Activated CD4-positive, alpha-beta T cell treated with anti-CD3 and anti-CD28 coated beads, Interleukin-10, Interleukin-2, amounts not matched to agents 100 ng/mL and 50 ng/mL, durations not matched to agents 16 hours and 8 hours (primary cell): ENCODE results near the gene SSTR1.
"Not testable (repeated sequence)": the region's sequence is repeated elsewhere in the genome, so short reads cannot be mapped to it uniquely, and the experiment has no call there.

Source experiments
- DNase-seq: peaks from one replicate; pipeline ENCODE4 v3.0.0-alpha.2; 2020

SSTR1 gene

GRCh38 chr14:38207736-38208617 is at the start of gene SSTR1:
TSS of gene SSTR1 (plus strand) at chr14:38207904. CDS start at chr14:38209390, 1,486 bp downstream.
- no peak for DNase-seq

- DNase-seq: no peak
Observed at GRCh38 chr14:38158468-38158867, 49.2 kb upstream of the SSTR1 start.

GRCh38 chr14:38168416-38168815 is 39.3 kb upstream of the SSTR1 start:
- no peak for DNase-seq

- no peak for DNase-seq
Observed at GRCh38 chr14:38171197-38171596, 36.5 kb upstream of the SSTR1 start.

GRCh38 chr14:38174711-38175110 is 33.0 kb upstream of the SSTR1 start:
- no peak for DNase-seq

- peak; percentile 34 for DNase-seq
Observed at GRCh38 chr14:38175658-38176057, 32.0 kb upstream of the SSTR1 start.

GRCh38 chr14:38176379-38176778 is 31.3 kb upstream of the SSTR1 start:
- no peak for DNase-seq

GRCh38 chr14:38184132-38184531 is 23.6 kb upstream of the SSTR1 start:
- DNase-seq: no peak

GRCh38 chr14:38185671-38186070 is 22.0 kb upstream of the SSTR1 start:
- DNase-seq: no peak

- no peak for DNase-seq
Observed at GRCh38 chr14:38186216-38186615, 21.5 kb upstream of the SSTR1 start.

- no peak for DNase-seq
Observed at GRCh38 chr14:38187528-38187927, 20.2 kb upstream of the SSTR1 start.

GRCh38 chr14:38189930-38190726 is 17.6 kb upstream of the SSTR1 start:
- no peak for DNase-seq

GRCh38 chr14:38190846-38191245 is 16.9 kb upstream of the SSTR1 start:
- DNase-seq: not testable (repeated sequence)

GRCh38 chr14:38191491-38191890 is 16.2 kb upstream of the SSTR1 start:
- DNase-seq: not testable (repeated sequence)

- no peak for DNase-seq
Observed at GRCh38 chr14:38197001-38197783, 10.5 kb upstream of the SSTR1 start.

GRCh38 chr14:38197784-38198335 is 9.8 kb upstream of the SSTR1 start:
- no peak for DNase-seq

- DNase-seq: no peak
Observed at GRCh38 chr14:38198425-38198824, 9.3 kb upstream of the SSTR1 start.

GRCh38 chr14:38199076-38199475 is 8.6 kb upstream of the SSTR1 start:
- no peak for DNase-seq

- peak; percentile 4 for DNase-seq
Observed at GRCh38 chr14:38199739-38200138, 8.0 kb upstream of the SSTR1 start.

GRCh38 chr14:38201137-38201828 is 6.4 kb upstream of the SSTR1 start:
- no peak for DNase-seq

GRCh38 chr14:38202444-38203191 is 5.1 kb upstream of the SSTR1 start:
- DNase-seq: no peak
